Activated CD8-positive, alpha-beta memory T cell treated with anti-CD3 and anti-CD28 coated beads for 4 hours (primary cell): ENCODE measurements around the gene ANKFN1.

Experiments used
- DNase-seq, 2 donors: peaks; one replicate each; pipeline ENCODE4 v3.0.0-alpha.2; 2020; ENCODE audit warnings: low read depth in 2 of 2

ANKFN1 gene

GRCh38 chr17:56434610-56435009 is 281.3 kb downstream of the ANKFN1 start:
- DNase-seq: no peak

GRCh38 chr17:56436142-56436541 is 282.9 kb downstream of the ANKFN1 start:
- no peak for DNase-seq

- no peak for DNase-seq
Observed at GRCh38 chr17:56440419-56440818, 287.1 kb downstream of the ANKFN1 start.

- no peak for DNase-seq
Observed at GRCh38 chr17:56441308-56441707, 288.0 kb downstream of the ANKFN1 start.

- DNase-seq: no peak
Observed at GRCh38 chr17:56445692-56446411, 292.6 kb downstream of the ANKFN1 start.

- DNase-seq: no peak
Observed at GRCh38 chr17:56447171-56447570, 293.9 kb downstream of the ANKFN1 start.

- no peak for DNase-seq
Observed at GRCh38 chr17:56448371-56448770, 295.1 kb downstream of the ANKFN1 start.

- DNase-seq: no peak
Observed at GRCh38 chr17:56449176-56449575, 295.9 kb downstream of the ANKFN1 start.

GRCh38 chr17:56451629-56452028 is 298.4 kb downstream of the ANKFN1 start:
- DNase-seq: no peak

- no peak for DNase-seq
Observed at GRCh38 chr17:56452461-56452860, 299.2 kb downstream of the ANKFN1 start.

GRCh38 chr17:56457501-56457900 is 304.2 kb downstream of the ANKFN1 start:
- no peak for DNase-seq

- DNase-seq: no peak
Observed at GRCh38 chr17:56465886-56466285, 312.6 kb downstream of the ANKFN1 start.

- DNase-seq: no peak
Observed at GRCh38 chr17:56468840-56469239, 315.6 kb downstream of the ANKFN1 start.

- no peak for DNase-seq
Observed at GRCh38 chr17:56471696-56472095, 318.4 kb downstream of the ANKFN1 start.

GRCh38 chr17:56475116-56475515 is 321.8 kb downstream of the ANKFN1 start:
- no peak for DNase-seq

GRCh38 chr17:56478836-56479447 is 325.7 kb downstream of the ANKFN1 start:
- DNase-seq: no peak

- DNase-seq: no peak
Observed at GRCh38 chr17:56480501-56480900, 327.2 kb downstream of the ANKFN1 start.

- DNase-seq: no peak
Observed at GRCh38 chr17:56481659-56482058, 328.4 kb downstream of the ANKFN1 start.

GRCh38 chr17:56482229-56482628 is 329.0 kb downstream of the ANKFN1 start:
- no peak for DNase-seq

GRCh38 chr17:56486732-56487131 is 333.5 kb downstream of the ANKFN1 start:
- DNase-seq: no peak

- no peak for DNase-seq
Observed at GRCh38 chr17:56488800-56489199, 335.5 kb downstream of the ANKFN1 start.

GRCh38 chr17:56489980-56490379 is 336.7 kb downstream of the ANKFN1 start:
- no peak for DNase-seq

GRCh38 chr17:56495556-56495955 is 342.3 kb downstream of the ANKFN1 start:
- no peak for DNase-seq

- no peak for DNase-seq
Observed at GRCh38 chr17:56497132-56497531, 343.9 kb downstream of the ANKFN1 start.
